Measurements from ENCODE around the gene KLF6. TPM values are rescaled to one million over a fixed set of nuclear protein-coding genes. Genes with fewer than 3 reads are reported as not detected.

The KLF6 gene
- total RNA-seq, 1 experiment from 2014 or later = 282 TPM

DNA sequence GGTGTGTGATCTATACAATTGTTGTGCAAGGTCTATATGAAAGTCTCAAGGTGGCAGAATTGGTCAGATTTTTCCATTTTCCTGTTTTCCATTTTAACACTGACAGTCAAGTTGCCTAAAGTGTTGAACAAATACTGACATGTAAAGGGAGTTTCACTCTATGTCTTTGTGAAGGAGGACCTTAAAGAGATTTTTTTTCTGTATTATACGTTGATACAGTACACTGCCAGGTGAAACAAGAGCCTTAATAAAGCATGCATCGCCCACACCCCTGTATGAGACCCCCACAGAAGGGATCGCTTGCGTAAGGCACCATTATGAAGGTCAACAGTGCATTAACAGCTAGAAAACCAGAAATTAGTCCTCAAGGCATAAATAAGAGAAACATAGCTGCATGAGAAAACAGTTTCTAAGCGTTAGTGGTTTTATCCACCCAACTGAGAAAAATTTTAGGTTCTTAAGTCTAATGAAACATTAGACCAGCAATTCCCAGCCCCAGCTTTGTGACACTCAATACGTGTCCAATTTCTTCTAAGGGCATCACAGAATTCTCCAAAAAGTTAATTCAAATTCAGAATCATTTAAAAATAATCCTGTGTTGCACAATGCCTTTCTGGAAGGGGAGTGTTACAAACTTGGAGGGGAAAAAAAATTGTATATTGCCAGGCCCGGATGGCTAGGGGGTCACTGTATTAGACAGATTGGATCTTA lies 6.9 kb downstream of the KLF6 start:
- ChIA-PET CTCF (interaction anchor here (0.5 to 1.2 kb wide), 6 partner anchors 73 to 987 kb away, joined by 3 to 4 read pairs (median 4); no protein-coding TSS in a partner anchor), POLR2A (interaction anchor here (0.6 to 12.0 kb wide), 34 partner anchors 14 to 989 kb away, joined by 3 to 208 read pairs (median 4); no protein-coding TSS in a partner anchor)
- no peak for TF ChIP-seq CTCF (IDR thresholded peaks at IDR 0.05; ENCODE audit: unreplicated experiment)
- peak; percentile 17 for DNase-seq (ENCODE audit: unreplicated experiment)
- Mint-ChIP-seq H3K4me1 (ENCODE audit: insufficient read depth, unreplicated experiment) (peaks cover 46% of the 10 kb centered on the region), H3K36me3 (ENCODE audit: insufficient read depth, unreplicated experiment) (peaks cover 100% of the 10 kb centered on the region), H3K27ac (ENCODE audit: low read depth, unreplicated experiment) (peak overlapping the region; percentile 75), H3K4me3 (ENCODE audit: unreplicated experiment) (peak overlapping the region; percentile 96), H3K9me3 (ENCODE audit: unreplicated experiment) (no peaks in the 10 kb centered on the region), H3K27me3 (ENCODE audit: insufficient read depth, unreplicated experiment) (no peaks in the 10 kb centered on the region)
- intact Hi-C loops (cut with micrococcal nuclease) = loop anchor here (10.0 kb wide), 1 partner anchor 153 kb away; no protein-coding TSS in a partner anchor
- BruUV-seq (replicated peaks) = no TSS peak

DNA sequence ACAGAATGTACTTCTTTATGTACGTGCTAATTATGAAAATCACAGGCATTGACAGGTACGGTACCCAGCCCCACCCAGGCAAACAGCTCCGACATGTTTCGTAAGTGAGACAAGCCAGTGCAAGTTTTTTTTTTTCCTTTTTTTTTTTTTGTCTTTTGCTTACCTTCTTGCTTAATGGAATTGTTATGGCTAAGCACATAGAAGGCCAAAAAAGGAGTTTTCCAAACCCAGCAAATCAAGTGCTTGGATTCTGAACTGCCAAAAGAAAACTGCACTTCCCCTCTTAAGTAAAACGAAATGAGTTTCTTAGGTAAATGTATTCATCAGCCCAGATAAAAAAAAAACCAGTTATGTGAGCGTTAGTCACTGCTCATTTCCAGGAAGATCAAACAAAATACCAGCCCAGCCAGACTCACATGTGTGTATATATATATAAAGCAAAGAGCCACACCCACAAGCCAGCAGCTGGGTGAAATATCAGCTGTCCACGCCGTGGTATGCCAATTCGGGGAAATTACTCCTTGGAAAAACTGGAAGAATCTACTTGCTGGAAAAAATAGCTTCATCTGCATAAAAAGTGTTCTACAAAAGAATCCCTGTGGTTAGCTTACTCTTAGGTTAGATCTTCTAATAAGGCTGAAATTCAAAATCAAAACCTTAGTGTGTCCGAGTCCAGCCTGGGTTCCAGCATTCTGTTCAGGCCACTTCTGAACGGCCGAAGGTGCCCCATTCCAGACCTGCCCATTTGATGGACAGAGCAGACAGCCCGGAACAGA lies 8.0 kb downstream of the KLF6 start:
- H3K27ac Mint-ChIP-seq (ENCODE audit: low read depth, unreplicated experiment) = peak overlapping the region; percentile 75
- peaks cover 45% of the 10 kb centered on the region for H3K4me1 Mint-ChIP-seq (ENCODE audit: insufficient read depth, unreplicated experiment)
- H3K4me3 Mint-ChIP-seq (ENCODE audit: unreplicated experiment) = peak overlapping the region; percentile 44
- intact Hi-C loops (cut with micrococcal nuclease) = loop anchor here (10.0 kb wide), 1 partner anchor 152 kb away; no protein-coding TSS in a partner anchor
- peak; percentile 92 for DNase-seq (ENCODE audit: unreplicated experiment)
- TF ChIP-seq CTCF (IDR thresholded peaks at IDR 0.05; ENCODE audit: unreplicated experiment) = no peak
- CTCF ChIA-PET = interaction anchor here (0.6 to 1.2 kb wide), 7 partner anchors 12 to 880 kb away, joined by 3 to 4 read pairs (median 3); no protein-coding TSS in a partner anchor
- H3K27me3 Mint-ChIP-seq (ENCODE audit: insufficient read depth, unreplicated experiment) = no peaks in the 10 kb centered on the region
- H3K36me3 Mint-ChIP-seq (ENCODE audit: insufficient read depth, unreplicated experiment) = peaks cover 100% of the 10 kb centered on the region
- TSS peak; percentile 39 for BruUV-seq (replicated peaks)
- POLR2A ChIA-PET = interaction anchor here (0.6 to 12.0 kb wide), 41 partner anchors 7 to 989 kb away, joined by 3 to 208 read pairs (median 5); partner anchors contain the start of gene KLF6
- H3K9me3 Mint-ChIP-seq (ENCODE audit: unreplicated experiment) = no peaks in the 10 kb centered on the region

GRCh38 chr10:3775696-3776551 lies 9.1 kb downstream of the KLF6 start:
- Mint-ChIP-seq H3K36me3 (ENCODE audit: insufficient read depth, unreplicated experiment) (peaks cover 92% of the 10 kb centered on the region), H3K9me3 (ENCODE audit: unreplicated experiment) (no peaks in the 10 kb centered on the region), H3K4me1 (ENCODE audit: insufficient read depth, unreplicated experiment) (peaks cover 39% of the 10 kb centered on the region), H3K27me3 (ENCODE audit: insufficient read depth, unreplicated experiment) (no peaks in the 10 kb centered on the region), H3K27ac (ENCODE audit: low read depth, unreplicated experiment) (peak overlapping the region; percentile 93), H3K4me3 (ENCODE audit: unreplicated experiment) (peak overlapping the region; percentile 57)
- intact Hi-C loops (cut with micrococcal nuclease) = loop anchor here (2.0 to 10.0 kb wide), 2 partner anchors 151 to 537 kb away; no protein-coding TSS in a partner anchor
- CTCF ChIA-PET = interaction anchor here (0.9 to 1.9 kb wide), 6 partner anchors 8 to 993 kb away, joined by 3 to 7 read pairs (median 4); no protein-coding TSS in a partner anchor
- POLR2A ChIA-PET = interaction anchor here (0.6 to 12.0 kb wide), 55 partner anchors 9 to 995 kb away, joined by 3 to 208 read pairs (median 4); partner anchors contain the start of gene KLF6
- no peak for TF ChIP-seq CTCF (IDR thresholded peaks at IDR 0.05; ENCODE audit: unreplicated experiment)
- no TSS peak for BruUV-seq (replicated peaks)
- DNase-seq (ENCODE audit: unreplicated experiment) = peak; percentile 61

Data from MCF 10A (cell line).